Measurements from ENCODE around the gene SSBP3.

DNA sequence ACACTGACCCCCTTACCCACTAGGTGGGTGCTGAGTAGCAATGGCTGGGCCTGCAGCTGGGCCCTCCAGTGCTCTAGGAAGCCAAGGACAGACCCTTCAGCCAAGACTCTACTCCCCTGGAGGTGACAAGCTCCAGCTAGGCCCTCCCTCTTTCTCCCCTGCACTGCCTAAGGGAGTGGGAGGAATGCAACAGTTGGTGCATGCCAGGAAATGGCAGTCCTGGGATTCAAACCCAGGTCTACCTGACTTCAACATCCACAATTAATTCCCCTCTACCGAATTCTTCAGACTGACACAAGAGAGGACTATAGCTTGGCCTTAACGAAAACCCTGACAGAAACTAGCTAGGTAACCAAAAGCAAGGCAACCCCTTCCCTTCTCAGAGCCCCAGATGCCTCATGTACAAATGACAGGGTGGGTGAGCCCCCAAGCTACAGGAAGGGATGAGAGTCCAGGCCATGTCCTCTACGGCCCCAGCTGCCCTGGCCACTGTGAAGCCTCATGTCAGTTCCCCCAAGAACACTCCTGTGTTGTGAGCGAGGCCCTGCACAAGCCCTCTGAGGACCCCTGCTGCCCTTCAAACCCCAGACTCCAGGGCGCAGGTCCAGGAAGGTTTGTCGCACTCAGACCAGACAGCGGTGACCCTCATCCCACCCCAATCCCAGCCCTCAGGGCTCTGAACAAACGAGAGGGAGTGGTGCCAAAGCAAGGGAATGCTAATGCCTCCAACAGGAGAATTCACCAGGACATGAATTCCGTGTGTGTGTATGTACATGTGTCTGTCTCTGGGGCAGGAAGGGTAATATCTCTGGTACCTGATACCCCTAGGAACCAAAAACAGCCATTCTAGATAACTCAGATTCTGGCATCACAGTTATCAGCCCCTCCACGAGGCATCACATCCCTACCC is 113.9 kb downstream of the SSBP3 start:
- no peak for TF ChIP-seq EZH2phosphoT487 (IDR thresholded peaks at IDR 0.05; ENCODE audit: borderline replicate concordance, low read depth, low read length)
- TF ChIP-seq, protein P1, sequence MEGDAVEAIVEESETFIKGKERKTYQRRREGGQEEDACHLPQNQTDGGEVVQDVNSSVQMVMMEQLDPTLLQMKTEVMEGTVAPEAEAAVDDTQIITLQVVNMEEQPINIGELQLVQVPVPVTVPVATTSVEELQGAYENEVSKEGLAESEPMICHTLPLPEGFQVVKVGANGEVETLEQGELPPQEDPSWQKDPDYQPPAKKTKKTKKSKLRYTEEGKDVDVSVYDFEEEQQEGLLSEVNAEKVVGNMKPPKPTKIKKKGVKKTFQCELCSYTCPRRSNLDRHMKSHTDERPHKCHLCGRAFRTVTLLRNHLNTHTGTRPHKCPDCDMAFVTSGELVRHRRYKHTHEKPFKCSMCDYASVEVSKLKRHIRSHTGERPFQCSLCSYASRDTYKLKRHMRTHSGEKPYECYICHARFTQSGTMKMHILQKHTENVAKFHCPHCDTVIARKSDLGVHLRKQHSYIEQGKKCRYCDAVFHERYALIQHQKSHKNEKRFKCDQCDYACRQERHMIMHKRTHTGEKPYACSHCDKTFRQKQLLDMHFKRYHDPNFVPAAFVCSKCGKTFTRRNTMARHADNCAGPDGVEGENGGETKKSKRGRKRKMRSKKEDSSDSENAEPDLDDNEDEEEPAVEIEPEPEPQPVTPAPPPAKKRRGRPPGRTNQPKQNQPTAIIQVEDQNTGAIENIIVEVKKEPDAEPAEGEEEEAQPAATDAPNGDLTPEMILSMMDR (conservative IDR thresholded peaks at IDR 0.05; ENCODE audit: low read length), result no peak
